Spleen (tissue), 11 donors: ENCODE measurements around the gene CEP128. TPM values are rescaled to one million over a fixed set of nuclear protein-coding genes. Genes with fewer than 3 reads are reported as not detected.

Source experiments
- DNase-seq: peaks from one replicate; pipeline ENCODE4 v3.0.0-alpha.2; 2020
- H3K27ac ChIP-seq, 8 donors: fragments of 200-600 bp; sonication (generic) in 7 of 8; 1 replicate in 4 of 8; 2 replicates in 4 of 8; pipeline versions ENCODE4 v1.5.0 to v1.8.0; 2016 to 2021; ENCODE audit warnings: inconsistent platforms in 4 of 8, mild to moderate bottlenecking in 4 of 8, moderate library complexity in 1 of 8
- H3K27me3 ChIP-seq, 7 donors: fragments of 200-600 bp; sonication (generic) in 6 of 7; replicated peaks in 1 of 7; 1 replicate in 4 of 7; 2 replicates in 3 of 7; pipeline versions ENCODE4 v1.5.0 to v1.8.0; 2016 to 2021; ENCODE audit warnings: inconsistent platforms in 3 of 7, mild to moderate bottlenecking in 1 of 7
- H3K36me3 ChIP-seq, 6 donors: fragments of 200-600 bp; sonication (generic) in 5 of 6; 1 replicate in 4 of 6; 2 replicates in 2 of 6; pipeline versions ENCODE4 v1.5.0 to v1.8.0; 2016 to 2021; ENCODE audit warnings: inconsistent platforms in 2 of 6
- H3K4me1 ChIP-seq, 6 donors: fragments of 200-600 bp; sonication (generic) in 5 of 6; 1 replicate in 3 of 6; 2 replicates in 3 of 6; pipeline versions ENCODE4 v1.5.0 to v1.8.0; 2016 to 2021; ENCODE audit warnings: inconsistent platforms in 3 of 6
- H3K4me3 ChIP-seq, 8 donors: fragments of 200-600 bp; sonication (generic) in 7 of 8; 1 replicate in 4 of 8; 2 replicates in 4 of 8; pipeline versions ENCODE4 v1.5.0 to v1.8.0; 2016 to 2021; ENCODE audit warnings: inconsistent platforms in 4 of 8, mild to moderate bottlenecking in 4 of 8, moderate library complexity in 2 of 8
- H3K9me3 ChIP-seq, 8 donors: fragments of 200-600 bp; sonication (generic) in 7 of 8; 1 replicate in 4 of 8; 2 replicates in 4 of 8; pipeline versions ENCODE4 v1.5.0 to v1.8.0; 2016 to 2021; ENCODE audit warnings: inconsistent platforms in 4 of 8
- CTCF ChIP-seq, 11 experiments: fragments of 200-600 bp in 7 of 11; fragments of 450-650 bp in 4 of 11; sonication (generic) in 4 of 11; IDR thresholded peaks in 8 of 11; conservative IDR thresholded peaks in 3 of 11; 1 replicate in 7 of 11; 2 replicates in 4 of 11; pipeline versions ENCODE4 v1.4.0 to v1.8.0; 2016 to 2021; ENCODE audit warnings: antibody characterized with exemption in 11 of 11, inconsistent platforms in 4 of 11, mild to moderate bottlenecking in 1 of 11
- POLR2A ChIP-seq, 3 donors: fragments of 450-650 bp; IDR thresholded peaks; one replicate each; pipeline ENCODE4 v1.5.1; 2017; ENCODE audit warnings: antibody characterized with exemption in 3 of 3, mild to moderate bottlenecking in 1 of 3
- POLR2AphosphoS5 ChIP-seq, 3 donors: sonication (generic); formaldehyde crosslinking; IDR thresholded peaks; one replicate each; pipeline ENCODE4 v1.5.1; 2017; ENCODE audit warnings: antibody characterized with exemption in 3 of 3
- whole genome bisulfite sequencing, 5 donors: extraction: QIAGEN DNeasy Blood & Tissue Kit in 3 of 5; methylation state at CpG; one replicate each; pipeline versions ENCODE4 v1.1.5 to v1.1.7; 2013 to 2018; 5-methylcytosine and 5-hydroxymethylcytosine counted together
- intact Hi-C: fragments of 100-400 bp; cut with DNase I; formaldehyde crosslinking; loops from one replicate; pipeline ENCODE4 v1.15.0; 2023; ENCODE audit warnings: low total_unique reads
- polyA plus RNA-seq, 3 donors: library from polyadenylated mRNA; stranded (reverse); fragments of 200-250 nt; gene quantifications; one replicate each; pipeline ENCODE4 v1.2.1, GENCODE V29; 2013
- total RNA-seq, 7 donors: library from RNA; depleted of rRNA in 3 of 7; stranded (reverse); fragments of >200 nt in 3 of 7; fragmentation: NEBNext Ultra II Directional in 4 of 7; extraction: Animal tissue kit (Norgen Biotek cat#: 25700) in 4 of 7; gene quantifications; one replicate each; pipeline versions ENCODE4 v1.1.0 to v1.2.1, GENCODE V29; 2016 to 2021
- donor health status: healthy with polysubstance abuse.
- donor health status: DM: no; HTN: no; CAD: no; lungs with moderate emphysema.
- donor health status: DM: no; HTN: no; CAD: no.
- donor health status: Bipolar disorder and iron deficiency.
- donor health status: healthy.
- donor health status: DM: no; HTN: no; CAD: no.
- donor health status: DM: yes; HTN: yes; CAD: no.

Gene CEP128
- total and polyA plus RNA-seq, 10 donors: 1.5 to 34.2 (median 15.7) TPM

- TF ChIP-seq POLR2AphosphoS5 (IDR thresholded peaks at IDR 0.05) (no peak), POLR2A (IDR thresholded peaks at IDR 0.05) (no peak), CTCF (IDR thresholded peaks at IDR 0.05 in 8 of 11, conservative IDR thresholded peaks at IDR 0.05 in 3 of 11) (no peak)
- 90 to 97% (median 92%) methylated on average over 3 of the region's 3 CpGs for WGBS, 5 donors
- Histone ChIP-seq H3K27ac (no peak overlapping the region), H3K9me3 (no peaks in the 10 kb centered on the region), H3K4me3 (no peak overlapping the region), H3K36me3 (peaks cover 0 to 38% (median 0%) of the 10 kb centered on the region in 6 donors), H3K27me3 (no peaks in the 10 kb centered on the region), H3K4me1 (no peaks in the 10 kb centered on the region)
- intact Hi-C loops: no loop called here
- no peak for DNase-seq
Observed at GRCh38 chr14:80901260-80901659, 40.3 kb downstream of the CEP128 start.

- no peaks in the 10 kb centered on the region for H3K27me3 ChIP-seq
- no peak for TF ChIP-seq POLR2AphosphoS5 (IDR thresholded peaks at IDR 0.05)
- H3K27ac ChIP-seq: no peak overlapping the region
- DNase-seq: no peak
- peaks cover 2 to 38% (median 30%) of the 10 kb centered on the region in 8 donors for H3K9me3 ChIP-seq
- H3K4me3 ChIP-seq: no peak overlapping the region
- intact Hi-C loops: no loop called here
- WGBS, 5 donors: 81 to 93% (median 88%) methylated on average over 2 of the region's 2 CpGs
- no peaks in the 10 kb centered on the region for H3K4me1 ChIP-seq
- H3K36me3 ChIP-seq: peaks cover 0 to 15% (median 0%) of the 10 kb centered on the region in 6 donors
Observed at GRCh38 chr14:80872645-80873044, 68.9 kb downstream of the CEP128 start.

GRCh38 chr14:80868260-80868659 is 73.3 kb downstream of the CEP128 start:
- Histone ChIP-seq H3K27ac (no peak overlapping the region), H3K9me3 (peaks cover 7 to 55% (median 43%) of the 10 kb centered on the region in 8 donors), H3K4me1 (no peaks in the 10 kb centered on the region), H3K27me3 (no peaks in the 10 kb centered on the region), H3K36me3 (peaks cover 0 to 4% (median 0%) of the 10 kb centered on the region in 6 donors), H3K4me3 (no peak overlapping the region)
- DNase-seq: no peak
- no peak for TF ChIP-seq POLR2AphosphoS5 (IDR thresholded peaks at IDR 0.05)
- TF ChIP-seq POLR2A (IDR thresholded peaks at IDR 0.05): no peak
- TF ChIP-seq CTCF (IDR thresholded peaks at IDR 0.05 in 8 of 11, conservative IDR thresholded peaks at IDR 0.05 in 3 of 11): no peak
- intact Hi-C loops: no loop called here
- WGBS, 5 donors: 86 to 95% (median 90%) methylated on average over 1 of the region's 1 CpG

GRCh38 chr14:80867798-80868197 is 73.7 kb downstream of the CEP128 start:
- Histone ChIP-seq H3K4me3 (no peak overlapping the region), H3K4me1 (no peaks in the 10 kb centered on the region), H3K9me3 (peaks cover 7 to 55% (median 43%) of the 10 kb centered on the region in 8 donors), H3K36me3 (peaks cover 0 to 1% (median 0%) of the 10 kb centered on the region in 6 donors), H3K27me3 (no peaks in the 10 kb centered on the region), H3K27ac (no peak overlapping the region)
- WGBS, 5 donors: 94 to 100% (median 99%) methylated on average over 2 of the region's 2 CpGs
- intact Hi-C loops: no loop called here
- TF ChIP-seq POLR2A (IDR thresholded peaks at IDR 0.05): no peak
- no peak for TF ChIP-seq POLR2AphosphoS5 (IDR thresholded peaks at IDR 0.05)
- TF ChIP-seq CTCF (IDR thresholded peaks at IDR 0.05 in 8 of 11, conservative IDR thresholded peaks at IDR 0.05 in 3 of 11): no peak
- DNase-seq: no peak

GRCh38 chr14:80867091-80867490 is 74.4 kb downstream of the CEP128 start:
- Histone ChIP-seq H3K9me3 (peaks cover 7 to 55% (median 43%) of the 10 kb centered on the region in 8 donors), H3K36me3 (peaks cover 0 to 6% (median 0%) of the 10 kb centered on the region in 6 donors), H3K27me3 (no peaks in the 10 kb centered on the region), H3K4me1 (no peaks in the 10 kb centered on the region), H3K4me3 (no peak overlapping the region), H3K27ac (no peak overlapping the region)
- DNase-seq: no peak
- intact Hi-C loops: no loop called here
- TF ChIP-seq POLR2A (IDR thresholded peaks at IDR 0.05): no peak
- WGBS, 5 donors: 0 to 66% (median 0%) methylated on average over 1 of the region's 1 CpG
